A673 (cell line): Measurements from ENCODE around the gene SYK. TPM values are rescaled to one million over a fixed set of nuclear protein-coding genes. Genes with fewer than 3 reads are reported as not detected.

ENCODE experiments used
- BruUV-seq: library from RNA; stranded (reverse); fragments of 400-500 nt; replicated peaks from 2 replicates; lab custom pipeline; 2021; lab: Mats Ljungman, UMichigan
- CTCF ChIA-PET: fragments of 300-600 bp; sonication (Branson Sonifier 250); formaldehyde crosslinking; loops from one replicate; lab custom pipeline; 2022; ENCODE audit warnings: antibody characterized with exemption; lab: Charles Lee
- POLR2A ChIA-PET: fragments of 300-600 bp; sonication (Branson Sonifier 250); formaldehyde crosslinking; loops from one replicate; lab custom pipeline; 2022; ENCODE audit warnings: antibody characterized with exemption; ENCODE audit not compliant: low non-redundant PET; lab: Charles Lee
- DNase-seq: peaks from one replicate; pipeline ENCODE4 v3.0.0-alpha.2; 2015; ENCODE audit warnings: low spot score
- H3K27ac ChIP-seq: fragments of 200-600 bp; sonication (generic); 2 replicates; pipeline ENCODE4 v1.5.1; 2016; ENCODE audit warnings: mixed run types, low read depth, mild to moderate bottlenecking, mixed read lengths, antibody characterized with exemption, low read length; ENCODE audit not compliant: poor library complexity, severe bottlenecking
- H3K27me3 ChIP-seq: fragments of 200-600 bp; sonication (generic); replicated peaks from 2 replicates; pipeline ENCODE4 v1.6.1; 2017; ENCODE audit warnings: mixed run types, low read depth, mild to moderate bottlenecking, mixed read lengths, antibody characterized with exemption, low read length; ENCODE audit not compliant: insufficient read depth, poor library complexity
- H3K36me3 ChIP-seq: fragments of 200-600 bp; sonication (generic); 2 replicates; pipeline ENCODE4 v1.6.1; 2016; ENCODE audit warnings: mixed run types, mild to moderate bottlenecking, mixed read lengths, antibody characterized with exemption, low read length; ENCODE audit not compliant: insufficient read depth, poor library complexity, severe bottlenecking
- H3K4me1 ChIP-seq: fragments of 200-600 bp; sonication (generic); 2 replicates; pipeline ENCODE4 v1.6.1; 2017; ENCODE audit warnings: mixed run types, mild to moderate bottlenecking, mixed read lengths, antibody characterized with exemption, low read length; ENCODE audit not compliant: insufficient read depth, poor library complexity, severe bottlenecking
- H3K4me3 ChIP-seq: fragments of 200-600 bp; sonication (generic); 2 replicates; pipeline ENCODE4 v1.5.1; 2016; ENCODE audit warnings: low read depth, mixed run types, mild to moderate bottlenecking, mixed read lengths, low read length; ENCODE audit not compliant: poor library complexity, severe bottlenecking
- H3K9me3 ChIP-seq: fragments of 200-600 bp; sonication (generic); 2 replicates; pipeline ENCODE4 v1.6.1; 2016; ENCODE audit warnings: mixed run types, low read depth, mild to moderate bottlenecking, mixed read lengths, antibody characterized with exemption, low read length; ENCODE audit not compliant: poor library complexity, severe bottlenecking
- EZH2 ChIP-seq: fragments of 200-600 bp; sonication (generic); IDR thresholded peaks from 2 replicates; pipeline ENCODE4 v1.6.1; 2017; ENCODE audit warnings: borderline replicate concordance, low read depth, mild to moderate bottlenecking, mixed read lengths, antibody characterized with exemption, low read length; ENCODE audit not compliant: poor library complexity, severe bottlenecking
- intact Hi-C: fragments of 100-400 bp; cut with micrococcal nuclease; formaldehyde crosslinking; loops from one replicate; pipeline ENCODE4 v1.10.0; 2022; ENCODE audit not compliant: unreplicated experiment
- total RNA-seq: library from RNA; stranded (reverse); gene quantifications from 2 replicates; pipeline ENCODE4 v1.2.3, GENCODE V29; 2021
- TF ChIP-seq, protein P1 (sequence below): fragments of 300-800, 200-600 bp; sonication (generic); conservative IDR thresholded peaks from 2 replicates; pipeline ENCODE4 v1.5.1; 2017; ENCODE audit warnings: low read depth, mild to moderate bottlenecking, antibody characterized with exemption, low read length, moderate library complexity, mixed read lengths

Gene SYK
- total RNA-seq, 1 experiment from 2014 or later, result 14.9 TPM

DNA sequence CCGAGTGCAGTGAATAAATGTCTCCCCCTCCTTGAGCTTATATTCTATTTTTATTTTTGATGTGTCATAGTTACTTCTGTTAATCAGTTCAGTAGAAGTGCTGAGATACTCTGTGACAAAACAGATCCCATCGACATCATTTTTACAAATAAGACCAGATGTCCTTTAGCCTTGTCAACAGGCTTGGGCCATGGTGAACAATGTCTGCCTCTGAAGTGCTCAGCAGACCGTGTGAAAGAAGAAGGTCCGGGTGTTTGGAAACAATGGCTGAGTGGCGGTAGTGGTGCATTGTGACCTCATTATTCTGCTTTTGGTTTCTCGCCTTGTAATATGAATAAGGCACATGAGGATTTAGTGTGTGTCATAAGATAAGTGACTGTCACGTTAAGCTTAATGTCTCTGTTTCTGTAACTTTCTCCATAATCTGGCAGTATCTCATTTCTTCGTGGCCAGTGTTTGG is 71.2 kb downstream of the SYK start:
- no TSS peak for BruUV-seq
- CTCF ChIA-PET, result interaction anchor here (0.7 kb wide), 1 partner anchor 230 kb away, joined by 5 read pairs; no protein-coding TSS in a partner anchor
- no peak for TF ChIP-seq EZH2
- TF ChIP-seq, protein P1, sequence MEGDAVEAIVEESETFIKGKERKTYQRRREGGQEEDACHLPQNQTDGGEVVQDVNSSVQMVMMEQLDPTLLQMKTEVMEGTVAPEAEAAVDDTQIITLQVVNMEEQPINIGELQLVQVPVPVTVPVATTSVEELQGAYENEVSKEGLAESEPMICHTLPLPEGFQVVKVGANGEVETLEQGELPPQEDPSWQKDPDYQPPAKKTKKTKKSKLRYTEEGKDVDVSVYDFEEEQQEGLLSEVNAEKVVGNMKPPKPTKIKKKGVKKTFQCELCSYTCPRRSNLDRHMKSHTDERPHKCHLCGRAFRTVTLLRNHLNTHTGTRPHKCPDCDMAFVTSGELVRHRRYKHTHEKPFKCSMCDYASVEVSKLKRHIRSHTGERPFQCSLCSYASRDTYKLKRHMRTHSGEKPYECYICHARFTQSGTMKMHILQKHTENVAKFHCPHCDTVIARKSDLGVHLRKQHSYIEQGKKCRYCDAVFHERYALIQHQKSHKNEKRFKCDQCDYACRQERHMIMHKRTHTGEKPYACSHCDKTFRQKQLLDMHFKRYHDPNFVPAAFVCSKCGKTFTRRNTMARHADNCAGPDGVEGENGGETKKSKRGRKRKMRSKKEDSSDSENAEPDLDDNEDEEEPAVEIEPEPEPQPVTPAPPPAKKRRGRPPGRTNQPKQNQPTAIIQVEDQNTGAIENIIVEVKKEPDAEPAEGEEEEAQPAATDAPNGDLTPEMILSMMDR, result no peak

GRCh38 chr9:90873422-90873821 is 71.8 kb downstream of the SYK start:
- intact Hi-C loops, result loop anchor here (5.0 kb wide), 1 partner anchor 111 kb away; no protein-coding TSS in a partner anchor
- H3K36me3 ChIP-seq, result no peaks in the 10 kb centered on the region
- no peak for DNase-seq
- POLR2A ChIA-PET, result no interaction called here
- peaks cover 5% of the 10 kb centered on the region for H3K4me1 ChIP-seq
- H3K4me3 ChIP-seq, result no peak overlapping the region
- H3K9me3 ChIP-seq, result no peaks in the 10 kb centered on the region
- no peak overlapping the region for H3K27ac ChIP-seq
- CTCF ChIA-PET, result interaction anchor here (0.7 kb wide), 1 partner anchor 230 kb away, joined by 5 read pairs; no protein-coding TSS in a partner anchor
- TF ChIP-seq EZH2, result no peak
- TF ChIP-seq, protein P1, result no peak
- no peaks in the 10 kb centered on the region for H3K27me3 ChIP-seq
- no TSS peak for BruUV-seq

More for the DNA sequence above, 71.2 kb downstream of the SYK start:
- no peaks in the 10 kb centered on the region for H3K27me3 ChIP-seq
- no peaks in the 10 kb centered on the region for H3K9me3 ChIP-seq
- H3K4me1 ChIP-seq, result peaks cover 5% of the 10 kb centered on the region
- intact Hi-C loops, result loop anchor here (5.0 kb wide), 1 partner anchor 111 kb away; no protein-coding TSS in a partner anchor
- DNase-seq, result no peak
- POLR2A ChIA-PET, result no interaction called here
- H3K36me3 ChIP-seq, result no peaks in the 10 kb centered on the region
- H3K4me3 ChIP-seq, result no peak overlapping the region
- no peak overlapping the region for H3K27ac ChIP-seq

GRCh38 chr9:90874194-90874593 is 72.6 kb downstream of the SYK start:
- CTCF ChIA-PET, result no interaction called here
- no peak for DNase-seq
- no peaks in the 10 kb centered on the region for H3K27me3 ChIP-seq
- peaks cover 5% of the 10 kb centered on the region for H3K4me1 ChIP-seq
- H3K27ac ChIP-seq, result no peak overlapping the region
- BruUV-seq, result no TSS peak
- POLR2A ChIA-PET, result no interaction called here
- no peaks in the 10 kb centered on the region for H3K36me3 ChIP-seq
- H3K4me3 ChIP-seq, result no peak overlapping the region
- no peaks in the 10 kb centered on the region for H3K9me3 ChIP-seq
- intact Hi-C loops, result loop anchor here (5.0 kb wide), 1 partner anchor 112 kb away; no protein-coding TSS in a partner anchor
- TF ChIP-seq, protein P1, result 0 out of 2 replicates have a peak, but pooled peaks have one; percentile 18
- no peak for TF ChIP-seq EZH2
